GM04504 (cell line): ENCODE data around the gene MEGF9.
A peak's percentile ranks its signal among the peaks of the same experiment; 100 is the strongest.

Source experiments
- DNase-seq: peaks from one replicate; pipeline ENCODE4 v3.0.0-alpha.2; 2012; ENCODE audit warnings: low read depth

MEGF9 gene

GRCh38 chr9:120702075-120702474, 12.2 kb downstream of the MEGF9 start:
- DNase-seq, result no peak

- DNase-seq, result no peak
These were observed 13.0 kb downstream of the MEGF9 start for GRCh38 chr9:120701248-120701647.

- DNase-seq, result no peak
These were observed 15.5 kb downstream of the MEGF9 start for GRCh38 chr9:120698766-120699165.

GRCh38 chr9:120697448-120697847, 16.8 kb downstream of the MEGF9 start:
- DNase-seq, result no peak

GRCh38 chr9:120696551-120697230, 17.6 kb downstream of the MEGF9 start:
- no peak for DNase-seq

- no peak for DNase-seq
These were observed 19.7 kb downstream of the MEGF9 start for GRCh38 chr9:120694559-120694958.

GRCh38 chr9:120693700-120694008, 20.6 kb downstream of the MEGF9 start:
- no peak for DNase-seq

GRCh38 chr9:120692901-120693699, 21.2 kb downstream of the MEGF9 start:
- peak; percentile 38 for DNase-seq

- DNase-seq, result no peak
These were observed 23.9 kb downstream of the MEGF9 start for GRCh38 chr9:120690372-120690771.

GRCh38 chr9:120689860-120690259, 24.4 kb downstream of the MEGF9 start:
- no peak for DNase-seq

- no peak for DNase-seq
These were observed 25.5 kb downstream of the MEGF9 start for GRCh38 chr9:120688758-120689157.

GRCh38 chr9:120683150-120683549, 31.1 kb downstream of the MEGF9 start:
- DNase-seq, result no peak

- DNase-seq, result no peak
These were observed 33.1 kb downstream of the MEGF9 start for GRCh38 chr9:120681121-120681520.

GRCh38 chr9:120680579-120680978, 33.7 kb downstream of the MEGF9 start:
- DNase-seq, result no peak

- DNase-seq, result no peak
These were observed 34.1 kb downstream of the MEGF9 start for GRCh38 chr9:120680161-120680560.

- no peak for DNase-seq
These were observed 36.3 kb downstream of the MEGF9 start for GRCh38 chr9:120677965-120678364.

- no peak for DNase-seq
These were observed 37.4 kb downstream of the MEGF9 start for GRCh38 chr9:120676767-120677402.

- no peak for DNase-seq
These were observed 45.9 kb downstream of the MEGF9 start for GRCh38 chr9:120668399-120668798.

GRCh38 chr9:120663950-120664349, 50.3 kb downstream of the MEGF9 start:
- DNase-seq, result no peak

- no peak for DNase-seq
These were observed 50.9 kb downstream of the MEGF9 start for GRCh38 chr9:120663380-120663779.

GRCh38 chr9:120662513-120662912, 51.8 kb downstream of the MEGF9 start:
- no peak for DNase-seq

- no peak for DNase-seq
These were observed 54.6 kb downstream of the MEGF9 start for GRCh38 chr9:120659676-120660075.

GRCh38 chr9:120659209-120659608, 55.1 kb downstream of the MEGF9 start:
- no peak for DNase-seq
